HUES48 (cell line): ENCODE results near the gene C1orf105.

Source experiments
- H3K27ac ChIP-seq: one replicate; pipeline ENCODE4 v1.7.0; 2013; ENCODE audit warnings: low read depth, low read length, inconsistent platforms
- H3K27me3 ChIP-seq: 2 replicates; pipeline ENCODE4 v1.6.1; 2013; ENCODE audit warnings: mild to moderate bottlenecking, low read length; ENCODE audit not compliant: control insufficient read depth, insufficient read depth
- H3K36me3 ChIP-seq: 2 replicates; pipeline ENCODE4 v1.6.1; 2013; ENCODE audit warnings: low read length; ENCODE audit not compliant: control insufficient read depth, insufficient read depth
- H3K4me1 ChIP-seq: 2 replicates; pipeline ENCODE4 v1.6.1; 2013; ENCODE audit warnings: mild to moderate bottlenecking, low read length; ENCODE audit not compliant: control insufficient read depth, insufficient read depth
- H3K4me3 ChIP-seq: 2 replicates; pipeline ENCODE4 v1.5.1; 2013; ENCODE audit warnings: mild to moderate bottlenecking, low read depth, low read length
- H3K9ac ChIP-seq: 2 replicates; pipeline ENCODE4 v1.6.1; 2013; ENCODE audit warnings: mild to moderate bottlenecking, low read depth, low read length, moderate library complexity
- H3K9me3 ChIP-seq: 2 replicates; pipeline ENCODE4 v1.6.1; 2013; ENCODE audit warnings: low read length; ENCODE audit not compliant: control insufficient read depth, insufficient read depth

The C1orf105 gene

DNA sequence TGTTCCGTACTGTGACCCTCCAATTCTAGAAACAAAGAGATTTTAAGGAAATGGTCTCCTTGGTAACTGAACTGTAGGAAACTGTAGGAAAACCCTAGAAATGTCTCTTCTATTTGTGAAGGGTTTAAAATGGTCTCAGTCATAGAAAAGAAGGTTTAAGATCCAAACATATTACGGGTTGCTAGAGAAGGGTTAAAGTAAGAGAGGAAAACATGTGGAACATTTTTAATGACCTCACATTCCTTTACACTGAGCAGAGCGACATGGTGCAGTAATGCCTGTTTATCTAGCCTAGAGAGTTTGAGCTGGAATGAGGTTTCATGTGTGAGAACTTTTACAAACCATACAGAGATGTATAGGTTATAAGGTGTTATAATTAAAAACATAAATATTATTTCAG lies 36.9 kb upstream of the C1orf105 start:
- 0 out of 2 replicates have a peak overlapping the region, but pooled peaks have one; percentile 2 for H3K4me3 ChIP-seq
- no peaks in the 10 kb centered on the region for H3K27me3 ChIP-seq
- peak overlapping the region; percentile 37 for H3K27ac ChIP-seq
- no peaks in the 10 kb centered on the region for H3K36me3 ChIP-seq
- H3K9ac ChIP-seq = no peak overlapping the region
- peaks cover 40% of the 10 kb centered on the region for H3K4me1 ChIP-seq
- no peaks in the 10 kb centered on the region for H3K9me3 ChIP-seq

DNA sequence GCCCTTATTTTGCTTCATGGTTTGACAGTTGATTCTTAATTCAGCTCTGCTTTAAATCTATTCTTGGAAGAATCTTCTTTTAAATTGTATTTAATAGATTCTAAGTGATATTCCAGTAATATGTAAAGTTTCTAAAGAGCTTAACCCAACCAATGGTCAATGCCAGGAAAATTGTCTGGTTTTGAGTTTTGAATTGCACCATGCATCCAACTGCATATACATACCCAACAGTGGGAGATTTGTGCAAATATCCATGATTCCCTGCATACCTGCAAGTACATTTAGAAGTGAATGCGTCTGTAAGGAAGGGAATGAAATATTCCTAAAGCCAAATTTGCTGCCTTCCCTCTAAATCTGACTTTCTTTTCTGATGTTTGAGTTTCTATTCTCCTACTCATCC lies 35.8 kb upstream of the C1orf105 start:
- Histone ChIP-seq H3K27me3 (no peaks in the 10 kb centered on the region), H3K36me3 (no peaks in the 10 kb centered on the region), H3K27ac (no peak overlapping the region), H3K9ac (no peak overlapping the region), H3K4me1 (peaks cover 40% of the 10 kb centered on the region), H3K9me3 (no peaks in the 10 kb centered on the region), H3K4me3 (no peak overlapping the region)

DNA sequence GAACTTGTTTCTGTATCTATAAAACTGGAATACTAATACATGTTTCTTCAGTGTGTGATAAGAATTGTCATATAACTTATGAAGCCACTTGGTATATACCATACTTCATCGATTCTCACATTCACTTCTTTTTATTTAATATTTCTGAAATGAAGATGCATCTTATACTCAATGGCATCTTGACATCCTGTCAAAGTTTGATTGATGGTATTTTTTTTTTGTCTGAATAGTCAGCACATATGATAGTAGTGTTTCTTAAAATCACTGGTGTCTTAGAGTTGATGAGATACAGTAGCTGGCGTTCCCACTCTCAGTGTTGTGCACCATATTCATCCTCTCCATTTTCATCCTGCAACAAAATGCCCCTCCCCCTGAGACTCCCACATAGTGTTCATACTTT lies 34.4 kb upstream of the C1orf105 start:
- H3K27ac ChIP-seq = no peak overlapping the region
- H3K9me3 ChIP-seq = no peaks in the 10 kb centered on the region
- H3K4me1 ChIP-seq = peaks cover 53% of the 10 kb centered on the region
- no peak overlapping the region for H3K4me3 ChIP-seq
- no peaks in the 10 kb centered on the region for H3K36me3 ChIP-seq
- H3K9ac ChIP-seq = no peak overlapping the region
- peaks cover 3% of the 10 kb centered on the region; the same call in 1 of the 2 replicates for H3K27me3 ChIP-seq

DNA sequence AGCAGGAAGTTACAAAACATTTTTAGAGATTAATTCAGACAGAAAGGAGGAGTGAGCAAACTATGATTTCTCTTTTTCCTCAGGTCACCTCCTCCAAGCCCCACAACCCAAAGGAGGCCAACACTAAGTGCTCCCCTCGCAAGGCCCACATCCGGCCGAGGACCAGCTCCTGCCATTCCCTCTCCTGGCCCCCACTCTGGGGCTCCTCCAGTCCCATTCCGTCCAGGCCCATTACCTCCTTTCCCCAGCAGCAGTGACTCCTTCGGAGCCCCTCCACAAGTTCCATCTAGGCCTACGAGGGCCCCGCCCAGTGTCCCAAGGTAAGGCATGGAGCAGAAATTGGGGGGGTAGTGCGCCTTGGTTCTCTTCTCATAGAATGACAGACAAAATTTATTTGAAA lies 32.0 kb upstream of the C1orf105 start:
- H3K4me3 ChIP-seq = no peak overlapping the region
- H3K4me1 ChIP-seq = peaks cover 38% of the 10 kb centered on the region
- no peaks in the 10 kb centered on the region for H3K36me3 ChIP-seq
- no peak overlapping the region for H3K27ac ChIP-seq
- H3K9ac ChIP-seq = no peak overlapping the region
- no peaks in the 10 kb centered on the region for H3K9me3 ChIP-seq
- H3K27me3 ChIP-seq = peaks cover 3% of the 10 kb centered on the region; the same call in 1 of the 2 replicates

DNA sequence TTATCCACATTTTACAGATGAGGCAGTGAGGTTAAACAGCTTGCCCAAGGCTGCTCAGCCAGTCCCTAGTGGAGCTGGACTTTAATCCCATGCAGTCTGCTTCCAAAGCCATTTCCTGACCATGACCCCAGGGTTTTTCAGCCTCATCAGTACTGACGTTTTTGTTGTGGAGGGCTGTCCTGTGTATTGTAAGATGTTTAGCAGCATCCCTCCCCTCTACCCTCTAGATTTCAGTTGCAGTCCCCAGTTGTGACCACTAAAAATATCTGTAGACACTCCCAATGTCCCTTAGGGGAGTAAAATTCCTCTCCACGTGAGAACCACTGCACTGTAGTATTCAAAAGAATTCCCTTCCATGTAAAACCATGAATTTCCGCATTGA lies 30.2 kb upstream of the C1orf105 start:
- Histone ChIP-seq H3K27ac (no peak overlapping the region), H3K9me3 (no peaks in the 10 kb centered on the region), H3K4me1 (peaks cover 28% of the 10 kb centered on the region), H3K27me3 (peaks cover 3% of the 10 kb centered on the region; the same call in 1 of the 2 replicates), H3K9ac (no peak overlapping the region), H3K36me3 (no peaks in the 10 kb centered on the region), H3K4me3 (no peak overlapping the region)

DNA sequence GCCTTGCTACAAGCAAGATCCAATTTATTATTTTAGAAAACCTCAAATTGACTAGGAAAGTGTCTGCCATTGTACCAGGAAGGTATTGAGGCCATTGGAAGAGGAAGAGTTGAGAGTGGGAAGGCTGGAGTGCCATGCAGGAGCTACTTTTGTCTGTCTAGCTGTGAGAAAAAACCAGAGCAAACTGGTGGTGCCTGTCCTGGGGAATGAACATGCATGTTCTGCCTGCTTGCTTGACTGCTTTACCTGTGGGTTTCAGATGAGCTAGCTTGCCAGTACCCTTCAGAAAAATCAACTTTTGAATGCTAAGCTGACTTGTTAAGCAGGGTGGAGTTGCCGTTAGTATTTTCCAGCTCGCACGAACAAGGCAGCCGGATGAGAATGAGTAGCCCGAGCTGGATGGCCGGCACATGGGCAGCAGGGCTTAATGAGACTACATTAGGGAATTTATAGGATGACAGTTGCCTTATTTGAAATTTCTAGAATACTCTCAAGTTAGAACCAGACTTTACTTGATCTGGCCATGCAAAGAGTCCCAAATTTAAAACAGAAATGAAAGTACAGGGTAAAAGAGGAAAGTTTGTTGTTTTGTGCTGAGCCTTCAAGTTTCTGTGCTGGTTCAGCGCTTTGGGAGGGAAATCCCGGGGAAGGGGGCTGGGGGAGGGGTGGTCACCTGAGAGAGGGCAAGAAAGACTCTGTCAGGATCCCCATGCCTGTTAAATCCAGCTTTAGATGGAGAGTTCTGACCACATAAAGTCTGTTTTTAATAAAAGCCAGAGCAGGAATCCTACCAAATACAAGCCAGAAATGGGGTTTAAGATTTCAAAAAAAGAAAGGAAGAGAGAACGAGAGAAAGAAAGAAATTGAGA lies 29.6 kb upstream of the C1orf105 start:
- no peaks in the 10 kb centered on the region for H3K9me3 ChIP-seq
- peaks cover 33% of the 10 kb centered on the region for H3K4me1 ChIP-seq
- H3K36me3 ChIP-seq = no peaks in the 10 kb centered on the region
- H3K4me3 ChIP-seq = no peak overlapping the region
- no peak overlapping the region for H3K27ac ChIP-seq
- peaks cover 3% of the 10 kb centered on the region; the same call in 1 of the 2 replicates for H3K27me3 ChIP-seq
- no peak overlapping the region for H3K9ac ChIP-seq

DNA sequence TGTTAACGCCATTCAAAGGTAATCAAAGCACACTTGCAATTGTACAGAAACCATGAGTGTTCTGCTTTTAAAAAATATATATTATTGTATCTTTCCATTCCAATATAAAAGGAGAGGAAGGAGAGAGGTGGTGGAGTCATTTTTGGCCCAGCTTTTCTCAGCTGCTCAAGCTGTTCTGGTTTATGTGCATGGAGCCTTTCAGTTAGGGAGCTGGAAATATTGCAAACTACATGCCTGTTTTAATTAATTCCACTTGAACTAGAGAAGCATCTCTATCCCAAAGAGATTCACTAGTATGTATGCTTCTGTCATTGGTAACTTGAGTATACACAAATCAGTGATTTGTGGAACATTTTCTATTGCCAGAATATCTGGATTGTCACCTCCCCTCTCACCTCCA lies 28.5 kb upstream of the C1orf105 start:
- H3K4me3 ChIP-seq = no peak overlapping the region
- no peaks in the 10 kb centered on the region for H3K36me3 ChIP-seq
- no peak overlapping the region for H3K9ac ChIP-seq
- H3K27ac ChIP-seq = no peak overlapping the region
- peaks cover 34% of the 10 kb centered on the region for H3K4me1 ChIP-seq
- H3K27me3 ChIP-seq = peaks cover 3% of the 10 kb centered on the region; the same call in 1 of the 2 replicates
- no peaks in the 10 kb centered on the region for H3K9me3 ChIP-seq

DNA sequence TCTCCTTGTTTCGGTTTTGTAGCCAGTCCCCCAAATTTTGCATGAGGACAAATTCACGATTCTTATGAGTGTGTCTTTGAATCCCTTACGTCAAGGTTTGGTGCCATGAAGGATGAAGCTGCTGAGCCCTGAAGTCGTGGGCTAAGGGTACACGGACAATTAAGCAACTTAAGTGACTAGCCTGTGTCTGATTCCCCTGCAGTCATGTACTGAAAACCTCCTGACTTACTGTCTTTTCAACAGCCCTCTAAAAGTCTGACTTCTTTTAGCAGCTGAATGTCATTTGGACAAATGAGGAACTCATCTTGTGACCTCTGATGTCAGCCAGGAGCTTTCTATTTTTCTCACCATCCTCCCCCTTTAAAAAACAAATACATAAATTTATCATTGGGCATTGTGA lies 27.1 kb upstream of the C1orf105 start:
- peaks cover 3% of the 10 kb centered on the region; the same call in 1 of the 2 replicates for H3K27me3 ChIP-seq
- no peak overlapping the region for H3K27ac ChIP-seq
- no peaks in the 10 kb centered on the region for H3K9me3 ChIP-seq
- H3K4me3 ChIP-seq = no peak overlapping the region
- H3K36me3 ChIP-seq = no peaks in the 10 kb centered on the region
- no peak overlapping the region for H3K9ac ChIP-seq
- peaks cover 34% of the 10 kb centered on the region for H3K4me1 ChIP-seq

DNA sequence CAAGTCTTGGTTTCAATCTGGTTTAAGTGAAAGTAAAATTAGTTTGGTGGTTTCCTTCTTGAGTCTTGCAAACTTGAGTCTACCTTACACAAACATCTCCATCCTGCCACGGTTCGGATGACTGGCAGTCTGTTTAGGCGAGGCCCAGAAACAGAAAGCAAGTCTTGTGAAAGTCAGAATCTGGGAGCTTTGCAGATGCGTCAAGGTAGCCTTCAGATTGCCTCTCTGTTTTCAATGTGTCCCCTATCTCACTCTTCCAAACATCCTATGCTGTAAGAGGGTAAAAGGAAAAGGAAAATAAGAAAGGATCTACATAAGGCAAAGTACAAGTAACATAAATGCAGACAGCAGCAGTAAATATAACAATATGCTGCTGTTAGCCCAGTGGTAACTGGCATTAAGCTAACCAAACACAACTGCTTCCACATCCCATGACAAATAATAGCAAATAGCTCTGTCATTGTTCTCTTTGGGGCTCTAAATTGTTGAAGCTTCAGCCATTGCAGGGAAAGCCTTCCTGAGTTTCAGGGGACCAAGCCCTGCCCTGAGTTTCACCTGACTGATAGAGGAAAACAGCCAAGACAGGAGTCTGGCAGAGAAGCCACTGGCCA lies 26.2 kb upstream of the C1orf105 start:
- Histone ChIP-seq H3K27ac (no peak overlapping the region), H3K9ac (no peak overlapping the region), H3K4me3 (no peak overlapping the region), H3K27me3 (peaks cover 3% of the 10 kb centered on the region; the same call in 1 of the 2 replicates), H3K36me3 (no peaks in the 10 kb centered on the region), H3K9me3 (no peaks in the 10 kb centered on the region), H3K4me1 (peaks cover 41% of the 10 kb centered on the region)

DNA sequence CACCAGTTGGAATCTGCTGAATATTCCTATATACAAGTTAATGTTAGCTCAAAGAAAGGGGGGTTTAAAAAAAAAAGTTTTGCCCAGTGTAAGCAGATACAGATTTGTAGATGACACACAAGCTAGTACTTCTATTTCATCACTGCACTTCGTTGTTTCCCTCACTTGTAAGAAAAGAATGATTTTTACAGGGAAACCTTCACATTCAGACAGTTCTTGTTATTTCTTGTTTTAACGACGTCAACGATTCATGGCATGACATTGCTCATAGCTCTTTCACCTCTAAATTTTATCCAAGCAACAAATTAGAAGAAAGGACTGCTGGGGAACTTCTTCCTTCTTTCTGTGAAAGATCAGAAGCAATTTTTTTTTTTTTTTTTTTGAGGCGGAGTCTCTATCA lies 25.7 kb upstream of the C1orf105 start:
- Histone ChIP-seq H3K9me3 (no peaks in the 10 kb centered on the region), H3K4me1 (peaks cover 44% of the 10 kb centered on the region), H3K27me3 (peaks cover 3% of the 10 kb centered on the region; the same call in 1 of the 2 replicates), H3K9ac (no peak overlapping the region), H3K36me3 (no peaks in the 10 kb centered on the region), H3K4me3 (no peak overlapping the region), H3K27ac (no peak overlapping the region)

DNA sequence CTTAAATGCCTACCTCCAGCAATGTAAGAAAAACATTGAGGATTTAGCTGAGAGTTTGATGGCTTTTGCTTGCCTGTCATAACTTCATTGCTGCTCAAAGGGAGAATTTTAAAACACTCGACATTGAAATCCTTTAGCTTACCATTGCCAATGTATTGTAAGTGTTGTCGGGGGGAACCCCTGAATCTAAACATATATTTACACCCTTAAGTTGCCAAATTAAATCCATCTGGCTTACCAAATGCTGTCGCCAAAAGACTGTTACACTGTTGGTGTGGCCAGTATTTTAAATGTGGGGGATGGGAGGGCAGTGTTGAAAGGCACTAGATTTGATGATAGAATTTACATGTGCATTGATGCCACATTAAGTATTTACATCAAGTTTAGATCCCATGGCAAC lies 24.9 kb upstream of the C1orf105 start:
- Histone ChIP-seq H3K4me3 (no peak overlapping the region), H3K9me3 (no peaks in the 10 kb centered on the region), H3K4me1 (peaks cover 42% of the 10 kb centered on the region), H3K27ac (no peak overlapping the region), H3K27me3 (peaks cover under 1% of the 10 kb centered on the region; the same call in 1 of the 2 replicates), H3K9ac (no peak overlapping the region), H3K36me3 (no peaks in the 10 kb centered on the region)
